ENCODE data around the gene TSGA10IP.

DNA sequence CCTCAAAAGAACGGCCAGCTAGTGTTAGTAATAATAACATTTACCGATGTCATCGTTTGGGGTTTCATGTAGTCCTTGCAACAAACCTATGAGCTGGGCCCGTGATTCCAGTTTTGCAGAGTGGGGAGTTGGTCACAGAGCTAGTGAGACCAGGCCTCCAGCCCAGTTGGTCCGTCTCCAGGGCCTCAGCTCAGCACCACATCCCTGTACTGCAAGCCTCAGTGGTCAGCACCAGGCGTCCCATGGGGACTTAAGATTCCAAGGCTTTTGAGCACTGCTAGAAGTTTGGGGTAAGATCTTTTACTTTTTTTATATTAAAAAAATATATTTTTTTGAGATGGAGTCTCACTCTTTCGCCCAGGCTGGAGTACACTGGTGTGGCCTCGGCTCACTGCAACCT lies 1.1 kb upstream of the TSGA10IP start:
- TF ChIP-seq, protein P1, sequence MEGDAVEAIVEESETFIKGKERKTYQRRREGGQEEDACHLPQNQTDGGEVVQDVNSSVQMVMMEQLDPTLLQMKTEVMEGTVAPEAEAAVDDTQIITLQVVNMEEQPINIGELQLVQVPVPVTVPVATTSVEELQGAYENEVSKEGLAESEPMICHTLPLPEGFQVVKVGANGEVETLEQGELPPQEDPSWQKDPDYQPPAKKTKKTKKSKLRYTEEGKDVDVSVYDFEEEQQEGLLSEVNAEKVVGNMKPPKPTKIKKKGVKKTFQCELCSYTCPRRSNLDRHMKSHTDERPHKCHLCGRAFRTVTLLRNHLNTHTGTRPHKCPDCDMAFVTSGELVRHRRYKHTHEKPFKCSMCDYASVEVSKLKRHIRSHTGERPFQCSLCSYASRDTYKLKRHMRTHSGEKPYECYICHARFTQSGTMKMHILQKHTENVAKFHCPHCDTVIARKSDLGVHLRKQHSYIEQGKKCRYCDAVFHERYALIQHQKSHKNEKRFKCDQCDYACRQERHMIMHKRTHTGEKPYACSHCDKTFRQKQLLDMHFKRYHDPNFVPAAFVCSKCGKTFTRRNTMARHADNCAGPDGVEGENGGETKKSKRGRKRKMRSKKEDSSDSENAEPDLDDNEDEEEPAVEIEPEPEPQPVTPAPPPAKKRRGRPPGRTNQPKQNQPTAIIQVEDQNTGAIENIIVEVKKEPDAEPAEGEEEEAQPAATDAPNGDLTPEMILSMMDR (IDR thresholded peaks at IDR 0.05; ENCODE audit: low read depth, low read length, poor library complexity, severe bottlenecking) = no peak
- TF ChIP-seq EZH2phosphoT487 (IDR thresholded peaks at IDR 0.05; ENCODE audit: borderline replicate concordance, low read length) = no peak
